Activated B cell treated with CpG ODN at 0.5 μM for 24 hours (primary cell): ENCODE measurements around the gene GJB4. TPM values are rescaled to one million over a fixed set of nuclear protein-coding genes. Genes with fewer than 3 reads are reported as not detected.

ENCODE experiments used
- ATAC-seq: fragments of 200-7000 bp; cut with Tn5 transposase; one replicate; pipeline ENCODE4 v1.10.0; 2021; ENCODE audit warnings: low read depth, mild to moderate bottlenecking, moderate library complexity
- CTCF ChIA-PET: fragments of 350-600 bp; sonication (Branson Sonifier 250); formaldehyde crosslinking; loops from one replicate; lab custom pipeline; 2021; ENCODE audit warnings: antibody characterized with exemption; lab: Charles Lee
- POLR2A ChIA-PET: fragments of 350-600 bp; sonication (Branson Sonifier 250); formaldehyde crosslinking; loops from one replicate; lab custom pipeline; 2021; ENCODE audit warnings: antibody characterized with exemption; lab: Charles Lee
- DNase-seq: peaks from one replicate; pipeline ENCODE4 v3.0.0; 2022
- H3K27ac Mint-ChIP-seq: one replicate; pipeline ENCODE4 v1.8.0; 2020; ENCODE audit warnings: mixed read lengths
- H3K27me3 Mint-ChIP-seq: one replicate; pipeline ENCODE4 v1.8.0; 2021; ENCODE audit warnings: mixed read lengths
- H3K36me3 Mint-ChIP-seq: one replicate; pipeline ENCODE4 v1.8.0; 2021; ENCODE audit warnings: low read depth, mixed read lengths
- H3K4me1 Mint-ChIP-seq: one replicate; pipeline ENCODE4 v1.8.0; 2021; ENCODE audit warnings: mixed read lengths
- H3K4me3 Mint-ChIP-seq: one replicate; pipeline ENCODE4 v1.8.0; 2020; ENCODE audit warnings: mild to moderate bottlenecking, mixed read lengths
- H3K9me3 Mint-ChIP-seq: one replicate; pipeline ENCODE4 v1.8.0; 2020; ENCODE audit warnings: mixed read lengths
- intact Hi-C: fragments of 100-400 bp; cut with micrococcal nuclease; formaldehyde crosslinking; loops from one replicate; pipeline ENCODE4 v1.15.1; 2024
- total RNA-seq: library from RNA; stranded (reverse); gene quantifications from 2 replicates; pipeline ENCODE4 v1.2.3, GENCODE V29; 2022
- TF ChIP-seq, protein P1 (sequence below): fragments of 200-600 bp; IDR thresholded peaks from one replicate; pipeline ENCODE4 v1.8.0; 2022; ENCODE audit warnings: antibody characterized with exemption, mild to moderate bottlenecking

GJB4 gene
- total RNA-seq, 1 donor from 2014 or later: not detected

DNA sequence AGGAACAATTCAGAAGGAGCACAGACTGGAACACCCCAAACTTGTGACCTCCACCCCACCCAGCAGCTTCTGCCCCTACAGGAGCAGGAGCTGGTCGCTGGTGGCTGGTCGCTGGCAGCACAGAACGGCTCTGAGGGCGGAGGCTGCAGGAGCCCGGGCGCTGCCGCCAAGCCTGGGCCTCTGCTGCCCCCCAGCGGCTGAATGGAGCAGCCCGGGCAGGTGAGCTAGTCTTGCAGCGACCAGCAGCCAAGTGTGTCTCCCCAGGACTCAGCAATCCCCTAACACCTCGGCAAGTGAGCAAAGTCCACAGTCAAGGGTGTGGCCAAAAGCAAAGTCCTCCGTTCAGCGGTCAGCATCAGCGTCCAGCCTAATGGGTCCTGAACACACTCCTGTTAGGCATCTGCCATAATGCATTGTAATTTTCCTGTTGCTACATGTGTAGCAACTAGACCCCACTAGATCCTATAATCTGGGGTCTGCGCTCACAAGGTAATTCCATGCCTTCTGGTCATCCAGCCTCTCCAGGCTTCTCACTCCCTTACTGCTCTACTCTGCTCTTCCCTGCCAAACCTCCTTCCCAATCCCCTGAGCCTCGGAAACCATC is 16.8 kb upstream of the GJB4 start:
- Mint-ChIP-seq H3K9me3 (no peaks in the 10 kb centered on the region), H3K4me3 (no peak overlapping the region), H3K36me3 (no peaks in the 10 kb centered on the region), H3K27me3 (peaks cover 15% of the 10 kb centered on the region), H3K4me1 (no peaks in the 10 kb centered on the region), H3K27ac (no peak overlapping the region)
- intact Hi-C loops: no loop called here
- ChIA-PET POLR2A (no interaction called here), CTCF (interaction anchor here (0.8 to 2.9 kb wide), 8 partner anchors 9 to 1112 kb away, joined by 3 to 36 read pairs (median 4); no protein-coding TSS in a partner anchor)
- peak; percentile 80 for ATAC-seq
- TF ChIP-seq, protein P1, sequence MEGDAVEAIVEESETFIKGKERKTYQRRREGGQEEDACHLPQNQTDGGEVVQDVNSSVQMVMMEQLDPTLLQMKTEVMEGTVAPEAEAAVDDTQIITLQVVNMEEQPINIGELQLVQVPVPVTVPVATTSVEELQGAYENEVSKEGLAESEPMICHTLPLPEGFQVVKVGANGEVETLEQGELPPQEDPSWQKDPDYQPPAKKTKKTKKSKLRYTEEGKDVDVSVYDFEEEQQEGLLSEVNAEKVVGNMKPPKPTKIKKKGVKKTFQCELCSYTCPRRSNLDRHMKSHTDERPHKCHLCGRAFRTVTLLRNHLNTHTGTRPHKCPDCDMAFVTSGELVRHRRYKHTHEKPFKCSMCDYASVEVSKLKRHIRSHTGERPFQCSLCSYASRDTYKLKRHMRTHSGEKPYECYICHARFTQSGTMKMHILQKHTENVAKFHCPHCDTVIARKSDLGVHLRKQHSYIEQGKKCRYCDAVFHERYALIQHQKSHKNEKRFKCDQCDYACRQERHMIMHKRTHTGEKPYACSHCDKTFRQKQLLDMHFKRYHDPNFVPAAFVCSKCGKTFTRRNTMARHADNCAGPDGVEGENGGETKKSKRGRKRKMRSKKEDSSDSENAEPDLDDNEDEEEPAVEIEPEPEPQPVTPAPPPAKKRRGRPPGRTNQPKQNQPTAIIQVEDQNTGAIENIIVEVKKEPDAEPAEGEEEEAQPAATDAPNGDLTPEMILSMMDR: no peak
- DNase-seq: peak; percentile 76

DNA sequence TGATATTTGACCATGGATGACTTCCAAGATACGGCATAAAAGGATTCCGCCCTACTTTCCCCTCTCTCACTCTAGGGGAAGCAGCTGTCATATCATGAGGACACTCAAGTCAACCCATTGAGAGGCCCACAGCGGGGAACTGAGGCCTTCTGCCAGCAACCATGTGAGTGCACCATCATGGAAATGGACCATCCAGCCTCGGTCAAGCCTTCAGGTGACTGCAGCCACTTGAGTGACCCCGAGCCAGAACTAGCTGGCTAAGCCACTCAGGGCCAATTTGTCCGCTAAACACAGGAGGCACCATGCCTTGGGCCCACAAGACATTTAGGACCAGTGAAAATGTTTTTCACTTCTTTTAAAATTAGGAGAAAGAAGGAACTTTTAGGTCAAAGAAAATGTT is 15.8 kb upstream of the GJB4 start:
- POLR2A ChIA-PET: no interaction called here
- TF ChIP-seq, protein P1: no peak
- Mint-ChIP-seq H3K9me3 (no peaks in the 10 kb centered on the region), H3K36me3 (no peaks in the 10 kb centered on the region), H3K4me3 (no peak overlapping the region), H3K4me1 (no peaks in the 10 kb centered on the region), H3K27me3 (peaks cover 18% of the 10 kb centered on the region), H3K27ac (no peak overlapping the region)
- intact Hi-C loops: no loop called here
- DNase-seq (no peak), ATAC-seq (no peak)
- CTCF ChIA-PET: interaction anchor here (1.1 to 2.9 kb wide), 6 partner anchors 9 to 1113 kb away, joined by 4 to 36 read pairs (median 6); no protein-coding TSS in a partner anchor

DNA sequence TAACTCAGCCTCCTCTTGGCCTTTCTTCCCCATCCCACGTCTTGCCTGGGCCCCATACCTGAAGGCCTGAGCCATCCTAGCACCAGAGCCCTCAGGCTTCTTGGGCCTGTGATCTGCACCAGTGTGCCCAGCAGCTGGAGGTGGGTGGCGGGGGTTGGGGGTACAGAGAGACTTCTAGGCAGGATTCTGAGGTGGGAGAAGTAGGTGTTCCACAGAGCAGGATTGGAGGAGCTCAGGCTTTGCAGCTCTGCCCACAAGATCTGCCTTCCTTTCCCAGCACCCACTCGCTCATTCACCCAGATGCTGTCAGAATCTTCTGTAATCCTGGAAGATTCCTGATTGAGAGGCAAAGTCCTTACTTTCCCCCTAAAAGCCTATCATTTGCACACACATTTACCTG is 14.7 kb upstream of the GJB4 start:
- POLR2A ChIA-PET: no interaction called here
- no peak overlapping the region for H3K27ac Mint-ChIP-seq
- DNase-seq (no peak), ATAC-seq (no peak)
- no peak overlapping the region for H3K4me3 Mint-ChIP-seq
- CTCF ChIA-PET: no interaction called here
- no peaks in the 10 kb centered on the region for H3K36me3 Mint-ChIP-seq
- H3K4me1 Mint-ChIP-seq: no peaks in the 10 kb centered on the region
- H3K27me3 Mint-ChIP-seq: peaks cover 18% of the 10 kb centered on the region
- TF ChIP-seq, protein P1: no peak
- no peaks in the 10 kb centered on the region for H3K9me3 Mint-ChIP-seq
- intact Hi-C loops: no loop called here

DNA sequence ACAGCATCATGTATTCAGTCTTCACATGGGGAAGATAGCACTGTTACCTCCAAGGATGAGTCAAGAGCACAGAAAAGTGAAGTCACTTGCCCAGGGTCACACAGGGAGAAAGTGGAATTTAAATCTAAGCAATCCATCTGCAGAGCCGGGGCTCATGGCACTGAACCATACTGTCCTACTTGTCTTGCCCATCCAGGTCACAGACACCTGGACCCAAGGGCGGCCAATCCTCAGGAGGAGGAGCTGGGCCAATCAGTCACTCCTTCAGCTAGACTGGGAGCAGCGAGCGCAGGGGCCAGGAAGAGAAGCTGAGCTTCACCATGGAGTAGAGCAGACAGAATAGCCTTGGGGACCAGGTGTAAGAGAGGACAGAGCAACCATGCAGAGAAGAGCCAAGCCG is 13.9 kb upstream of the GJB4 start:
- Mint-ChIP-seq H3K36me3 (no peaks in the 10 kb centered on the region), H3K4me3 (no peak overlapping the region), H3K27ac (no peak overlapping the region), H3K4me1 (no peaks in the 10 kb centered on the region), H3K27me3 (peaks cover 12% of the 10 kb centered on the region), H3K9me3 (no peaks in the 10 kb centered on the region)
- ChIA-PET POLR2A (no interaction called here), CTCF (no interaction called here)
- DNase-seq (no peak), ATAC-seq (no peak)
- TF ChIP-seq, protein P1: no peak
- intact Hi-C loops: no loop called here

DNA sequence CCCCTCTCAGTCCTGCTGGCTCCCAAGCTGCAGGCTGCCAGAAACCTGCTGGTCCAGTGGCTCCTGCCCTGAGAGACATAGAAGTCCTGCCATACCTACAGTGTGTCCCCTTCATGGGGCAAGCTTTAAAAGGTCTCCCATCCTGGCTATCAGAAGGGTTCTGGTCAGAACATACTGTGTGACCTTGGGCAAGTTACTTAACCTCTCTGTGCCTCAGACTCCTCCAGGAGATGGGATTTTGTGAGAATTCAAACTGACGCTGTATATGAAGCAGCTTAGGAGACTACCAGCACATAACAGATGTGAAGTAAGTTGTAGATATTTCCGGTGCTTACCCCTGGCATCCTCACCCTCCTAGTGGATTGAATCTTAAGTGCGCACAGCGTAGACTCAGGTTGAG is 13.4 kb upstream of the GJB4 start:
- Mint-ChIP-seq H3K36me3 (no peaks in the 10 kb centered on the region), H3K9me3 (no peaks in the 10 kb centered on the region), H3K27ac (no peak overlapping the region), H3K4me3 (no peak overlapping the region), H3K27me3 (peaks cover 10% of the 10 kb centered on the region), H3K4me1 (no peaks in the 10 kb centered on the region)
- DNase-seq: no peak
- intact Hi-C loops: no loop called here
- CTCF ChIA-PET: no interaction called here
- POLR2A ChIA-PET: no interaction called here
- ATAC-seq: no peak
- TF ChIP-seq, protein P1: no peak
